NCI-H82 treated with DMSO at 0.1 percent for 48 hours (cell line): ENCODE measurements around the gene PITX2.
A peak's percentile ranks its signal among the peaks of the same experiment; 100 is the strongest.

Experiments used
- DNase-seq: peaks from one replicate; lab custom pipeline; 2025; ENCODE audit not compliant: unreplicated experiment; lab: John Stamatoyannopoulos, UW

The PITX2 gene

GRCh38 chr4:110636680-110637407, 14.0 kb upstream of the PITX2 start:
- no peak for DNase-seq

DNA sequence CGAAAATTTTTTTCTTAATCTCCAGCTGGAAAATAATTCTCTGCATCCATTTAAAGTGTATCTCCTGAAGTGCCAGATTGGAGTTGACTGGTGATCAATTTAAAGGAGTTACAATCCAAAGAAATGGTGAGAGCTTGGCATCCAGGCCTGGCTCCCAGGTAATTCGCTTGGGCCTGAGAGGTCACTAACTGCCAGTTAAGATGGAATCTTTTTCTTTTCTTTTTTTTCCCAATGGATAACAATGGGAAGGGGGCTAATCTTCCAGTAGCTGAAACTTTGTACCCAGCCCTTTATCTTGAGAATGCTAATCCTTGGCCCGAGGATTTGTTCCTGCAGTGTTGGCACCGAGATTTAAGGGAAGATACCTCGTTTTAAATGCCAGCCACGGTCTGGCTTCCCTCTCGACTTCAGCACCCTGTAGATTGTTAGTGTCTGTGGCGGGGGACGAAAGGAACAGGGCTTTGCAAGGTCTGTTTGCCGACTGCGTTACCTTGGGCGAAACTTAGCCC, 13.3 kb upstream of the PITX2 start:
- no peak for DNase-seq

- DNase-seq: no peak
These were observed 12.4 kb upstream of the PITX2 start for GRCh38 chr4:110635163-110635865.

DNA sequence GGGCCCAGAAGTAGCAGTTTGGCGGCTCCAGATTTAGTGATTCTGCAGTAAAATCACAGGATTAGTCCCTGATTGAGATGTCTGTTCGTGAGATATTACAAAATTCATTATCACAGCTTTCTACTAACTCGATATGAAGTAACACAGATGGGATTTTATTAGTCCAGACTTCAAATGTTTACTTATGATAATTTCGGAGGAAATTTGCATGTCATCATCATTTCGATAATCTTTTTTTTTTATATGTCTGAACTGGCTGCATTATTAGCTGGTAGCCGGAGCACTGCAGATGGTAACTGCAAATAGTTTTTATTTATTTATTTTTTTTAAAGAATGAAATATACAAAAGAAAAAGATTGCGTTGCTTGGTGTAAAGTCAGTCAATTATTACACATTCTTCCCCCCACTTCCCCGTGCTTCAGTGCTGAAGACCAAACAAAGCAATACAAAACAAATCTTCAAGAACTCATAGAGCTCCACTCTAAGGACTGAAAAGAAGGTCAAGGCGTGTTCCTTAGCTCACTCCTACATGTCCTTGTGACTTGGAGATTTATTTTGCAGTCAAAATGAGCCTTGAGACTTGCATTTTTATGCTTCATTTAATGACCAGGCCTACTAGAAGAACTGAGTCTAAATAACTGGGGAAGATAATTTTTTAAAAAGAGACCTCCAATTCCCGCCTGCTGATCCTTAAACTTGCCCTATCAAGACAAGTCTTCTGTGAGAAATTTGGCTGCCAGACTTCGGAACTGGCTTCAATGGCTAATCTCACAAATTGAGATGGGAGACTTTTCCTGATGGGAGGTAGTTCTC, 11.7 kb upstream of the PITX2 start:
- DNase-seq: no peak

GRCh38 chr4:110633358-110634341, 10.8 kb upstream of the PITX2 start:
- no peak for DNase-seq

- no peak for DNase-seq
These were observed 9.9 kb upstream of the PITX2 start for GRCh38 chr4:110632506-110633357.

DNA sequence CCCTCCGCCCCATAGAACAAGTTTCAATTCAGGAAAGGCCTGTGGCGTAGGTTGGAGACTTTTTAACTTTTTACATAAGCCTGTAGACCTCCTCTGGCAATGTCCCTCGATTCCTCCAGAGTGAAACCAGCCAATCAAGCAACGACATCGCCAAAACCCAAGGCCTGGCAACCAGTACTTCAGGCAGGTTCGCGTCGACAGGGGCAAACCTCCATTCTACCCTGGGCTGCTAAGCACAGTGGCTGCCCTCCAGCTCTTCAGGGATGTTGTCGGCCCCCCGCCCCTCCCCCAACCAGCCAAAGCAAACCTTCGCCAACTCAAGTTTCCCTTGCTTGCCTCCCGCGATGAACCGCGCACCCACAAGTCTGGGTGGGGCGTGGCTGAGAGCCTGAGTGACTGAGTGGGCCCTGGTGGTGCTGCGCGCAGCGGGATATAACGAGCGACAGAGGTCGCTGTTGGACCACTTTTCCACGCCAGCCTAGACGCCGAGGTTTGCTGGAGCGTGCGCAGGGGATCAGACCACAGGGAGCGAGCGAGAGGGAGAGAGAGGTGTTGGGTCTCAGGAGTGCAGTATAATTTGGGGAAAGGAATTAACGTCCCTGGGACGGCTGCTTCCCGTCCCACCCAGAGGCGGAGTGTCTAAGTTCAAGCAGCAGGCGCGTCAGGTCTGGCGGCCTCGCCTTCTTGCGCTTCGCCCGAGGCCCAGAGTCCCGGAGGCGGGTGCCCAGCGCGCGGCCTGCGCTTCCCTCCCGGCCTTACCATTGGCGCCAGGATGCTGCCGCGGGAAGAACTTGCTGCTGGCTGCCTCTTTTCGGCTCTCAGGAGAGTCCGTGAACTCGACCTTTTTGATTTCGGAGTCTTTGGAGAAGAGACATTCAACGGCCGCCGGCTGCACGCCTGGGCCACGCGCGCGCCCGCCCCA, 9.0 kb upstream of the PITX2 start:
- DNase-seq: peak; percentile 38

DNA sequence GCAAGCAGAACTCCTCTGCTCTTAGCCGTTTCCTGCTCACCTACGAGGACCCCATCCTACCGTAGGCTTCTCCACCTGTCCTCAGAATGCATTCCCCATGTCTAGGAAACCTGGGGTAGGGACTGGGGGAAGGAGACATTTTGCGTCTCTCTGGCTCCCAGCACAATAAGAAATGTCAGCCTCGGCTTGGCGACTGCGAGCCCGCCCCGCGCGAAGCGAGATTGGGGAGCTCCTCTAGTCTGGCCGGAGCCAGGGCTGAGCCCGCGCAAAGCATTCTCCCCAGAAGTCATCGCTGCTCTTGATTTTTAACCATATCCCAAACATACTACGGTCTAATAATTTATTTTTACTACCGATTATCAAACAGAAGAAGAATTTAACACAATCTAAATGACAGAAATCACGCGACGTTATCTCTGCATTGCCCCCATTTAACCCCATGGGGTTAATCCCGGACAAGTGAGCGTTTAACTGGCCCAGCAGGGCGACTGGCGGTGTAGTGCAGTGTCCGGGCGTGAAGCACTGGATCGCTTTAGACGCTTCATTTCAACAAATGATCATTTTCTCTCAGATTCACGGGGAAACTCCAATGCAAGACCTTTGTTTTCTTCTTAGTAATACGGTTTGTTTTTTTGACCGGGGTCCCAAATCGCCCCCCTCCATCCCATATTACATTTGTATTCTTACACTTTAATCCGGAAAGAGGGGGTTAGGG, 8.0 kb upstream of the PITX2 start:
- DNase-seq: no peak

DNA sequence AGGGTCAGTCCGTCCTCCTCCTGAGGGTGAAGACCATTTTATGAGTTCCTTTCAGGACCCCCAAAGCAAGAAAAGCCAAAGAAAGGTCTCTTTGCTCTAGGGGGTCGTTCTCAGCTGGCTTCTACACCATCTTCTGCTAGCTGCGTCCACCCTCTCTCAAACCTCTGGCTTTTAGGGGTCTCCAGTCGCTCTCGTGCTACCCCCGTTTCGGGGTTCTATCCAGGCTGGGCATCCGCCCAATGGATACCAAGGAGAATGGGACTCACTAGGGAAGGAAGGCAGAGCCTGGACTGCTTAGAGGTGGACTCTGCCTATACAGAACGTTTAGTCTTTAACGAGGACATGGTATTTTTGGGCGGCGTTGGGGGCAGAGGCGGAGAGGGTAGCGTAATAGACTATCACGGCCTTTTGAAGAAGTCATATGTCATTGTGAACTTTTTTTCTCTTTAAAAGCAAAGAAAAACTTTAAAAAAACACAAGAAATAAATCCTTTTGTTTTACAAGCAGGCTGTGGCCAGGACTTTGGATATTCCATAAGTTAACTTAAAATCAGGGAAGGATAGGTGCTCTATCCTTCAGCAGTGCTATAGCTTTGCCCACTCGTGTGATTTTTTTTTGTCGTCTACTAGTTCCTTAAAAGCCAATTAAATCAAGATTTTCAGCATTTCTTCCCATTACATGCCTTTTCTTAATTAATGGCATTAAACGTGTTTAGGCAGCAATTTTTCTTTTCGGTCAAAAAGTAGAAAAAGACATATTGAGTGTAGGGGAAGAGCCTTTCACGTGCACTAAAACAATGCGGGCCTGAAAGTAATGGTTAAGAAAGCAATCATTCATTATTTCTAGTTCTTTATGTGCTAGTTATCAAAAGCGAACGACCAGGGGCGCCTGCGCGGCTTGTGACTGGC, 7.2 kb upstream of the PITX2 start:
- DNase-seq: no peak

GRCh38 chr4:110629214-110629754, 6.4 kb upstream of the PITX2 start:
- DNase-seq: no peak

DNA sequence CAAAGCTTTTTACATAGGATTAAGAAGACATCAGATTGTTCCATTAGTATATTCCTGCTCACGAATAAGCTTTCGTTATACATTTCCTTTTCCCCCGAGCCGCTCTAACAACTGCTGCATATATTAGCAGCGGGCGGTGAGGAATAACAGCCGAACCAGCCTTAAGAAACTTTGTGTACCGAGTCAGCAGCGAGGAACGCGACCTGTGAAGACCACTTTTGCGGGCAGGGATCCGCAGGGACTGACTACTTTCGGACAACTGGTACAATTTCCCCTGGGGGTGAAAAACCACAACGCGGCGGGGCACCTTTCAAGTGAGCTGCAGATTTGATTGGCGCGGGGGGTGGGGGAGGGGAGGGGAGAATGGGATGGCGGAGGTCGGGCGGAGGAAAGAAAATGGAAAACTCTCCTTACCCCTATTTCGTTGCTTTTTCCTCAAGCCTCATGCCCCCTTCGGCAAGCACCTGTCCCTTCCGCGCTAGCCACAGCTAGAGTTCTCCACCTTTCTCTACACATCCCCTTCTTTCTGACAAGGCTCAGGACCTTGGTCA, 5.9 kb upstream of the PITX2 start:
- no peak for DNase-seq

DNA sequence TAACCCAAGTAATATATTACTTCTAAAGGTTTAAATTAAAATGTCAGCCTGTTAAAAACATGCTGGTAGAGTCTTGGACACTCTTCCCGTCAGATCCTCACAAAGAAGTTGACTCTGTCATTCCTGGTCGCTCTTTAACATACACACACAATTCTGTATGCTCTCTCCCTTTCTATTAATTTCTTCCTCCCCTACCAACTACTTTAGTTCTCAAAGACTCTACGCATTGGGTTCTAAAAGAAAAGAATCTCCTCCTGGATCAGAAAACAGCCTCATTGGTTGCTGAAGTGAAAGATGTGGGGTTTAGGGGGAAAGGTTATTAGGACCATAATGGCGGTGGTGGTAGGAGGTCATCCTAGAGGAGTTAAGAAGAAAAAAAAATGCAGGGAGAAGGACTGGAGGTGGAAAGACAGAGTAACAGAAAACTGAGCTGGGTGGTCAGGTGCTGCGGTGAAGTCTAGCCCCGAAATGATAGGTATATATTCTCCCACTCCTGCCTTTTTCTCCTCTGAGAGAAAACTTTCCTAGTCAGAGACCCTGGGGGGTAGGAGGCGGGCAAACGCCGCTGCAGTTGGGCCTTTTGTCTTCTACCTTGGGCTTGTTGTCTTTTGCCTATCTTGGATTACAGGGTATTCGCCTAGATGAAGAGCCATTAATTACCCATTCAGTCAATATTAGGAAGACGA, 5.2 kb upstream of the PITX2 start:
- DNase-seq: no peak

GRCh38 chr4:110626532-110627153, 3.8 kb upstream of the PITX2 start:
- no peak for DNase-seq

- DNase-seq: no peak
These were observed 2.8 kb upstream of the PITX2 start for GRCh38 chr4:110625576-110626257.
